Coronary artery (tissue), 2 donors: ENCODE data around the gene SPEN.
A peak's percentile ranks its signal among the peaks of the same experiment; 100 is the strongest.

Experiments
- DNase-seq: peaks from one replicate; pipeline ENCODE4 v3.0.0-alpha.2; 2017; ENCODE audit warnings: low spot score
- H3K27ac ChIP-seq, 2 donors: fragments of 200-600 bp; sonication (generic); one replicate each; pipeline ENCODE4 v1.5.1; 2016 to 2019
- H3K4me3 ChIP-seq: fragments of 200-600 bp; sonication (generic); 2 replicates; pipeline ENCODE4 v1.5.1; 2016; ENCODE audit warnings: mild to moderate bottlenecking, moderate library complexity
- CTCF ChIP-seq: fragments of 200-600 bp; sonication (generic); IDR thresholded peaks from one replicate; pipeline ENCODE4 v1.5.1; 2019; ENCODE audit warnings: antibody characterized with exemption

Gene SPEN

GRCh38 chr1:15942661-15943327 is 95.3 kb downstream of the SPEN start:
- DNase-seq = peak; percentile 62
- no peak for TF ChIP-seq CTCF
- H3K4me3 ChIP-seq = no peak overlapping the region
- H3K27ac ChIP-seq = no peak overlapping the region

GRCh38 chr1:15943328-15943991 is 96.0 kb downstream of the SPEN start:
- DNase-seq = peak; percentile 67
- no peak for TF ChIP-seq CTCF
- H3K27ac ChIP-seq = no peak overlapping the region
- H3K4me3 ChIP-seq = no peak overlapping the region

GRCh38 chr1:15943992-15944307 is 96.4 kb downstream of the SPEN start:
- peak; percentile 71 for DNase-seq

GRCh38 chr1:15944308-15945010 is 97.0 kb downstream of the SPEN start:
- H3K4me3 ChIP-seq = no peak overlapping the region
- TF ChIP-seq CTCF = no peak
- peak; percentile 70 for DNase-seq
- H3K27ac ChIP-seq = no peak overlapping the region

More at GRCh38 chr1:15943992-15944307, 96.4 kb downstream of the SPEN start:
- no peak for TF ChIP-seq CTCF
- Histone ChIP-seq H3K27ac (no peak overlapping the region), H3K4me3 (no peak overlapping the region)

GRCh38 chr1:15945011-15945831 is 97.7 kb downstream of the SPEN start:
- H3K27ac ChIP-seq = no peak overlapping the region
- no peak for TF ChIP-seq CTCF
- DNase-seq = no peak
- no peak overlapping the region for H3K4me3 ChIP-seq

GRCh38 chr1:15945832-15946448 is 98.4 kb downstream of the SPEN start:
- no peak for DNase-seq
- no peak for TF ChIP-seq CTCF
- Histone ChIP-seq H3K27ac (peak overlapping the region; percentile 47 to 93), H3K4me3 (no peak overlapping the region)
